Posterior cingulate gyrus (tissue), 11 donors: Measurements from ENCODE around the gene STX19.
"Not testable (repeated sequence)": the region's sequence is repeated elsewhere in the genome, so short reads cannot be mapped to it uniquely, and the experiment has no call there.

Experiments used
- DNase-seq, 10 donors: peaks; one replicate each; pipeline versions ENCODE4 v3.0.0 to v3.0.0-alpha.2; 2020 to 2021; ENCODE audit warnings: mixed read lengths in 3 of 10
- intact Hi-C: fragments of 100-400 bp; cut with DNase I; formaldehyde crosslinking; loops from one replicate; pipeline ENCODE4 v1.15.1; 2023

The STX19 gene

DNA sequence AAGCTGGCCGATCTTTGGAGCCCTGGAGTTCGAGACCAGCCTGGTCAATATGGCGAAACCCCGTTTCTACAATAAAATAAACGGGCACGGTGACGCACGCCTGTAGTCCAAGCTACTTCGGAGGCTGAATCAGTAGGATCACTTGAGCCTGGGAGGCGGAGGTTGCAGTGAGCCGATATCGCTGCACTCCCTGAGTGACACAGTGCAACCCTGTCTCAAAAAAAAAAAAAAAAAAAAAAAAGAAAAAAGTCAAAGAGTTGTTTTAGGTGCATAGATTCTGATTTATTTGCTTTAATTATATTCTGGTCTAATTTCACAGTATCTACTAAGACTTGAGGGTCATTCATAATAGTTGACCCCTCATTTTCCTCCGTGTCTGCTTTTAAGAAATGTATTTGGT is 46.7 kb downstream of the STX19 start:
- intact Hi-C loops: no loop called here
- no peak for DNase-seq

DNA sequence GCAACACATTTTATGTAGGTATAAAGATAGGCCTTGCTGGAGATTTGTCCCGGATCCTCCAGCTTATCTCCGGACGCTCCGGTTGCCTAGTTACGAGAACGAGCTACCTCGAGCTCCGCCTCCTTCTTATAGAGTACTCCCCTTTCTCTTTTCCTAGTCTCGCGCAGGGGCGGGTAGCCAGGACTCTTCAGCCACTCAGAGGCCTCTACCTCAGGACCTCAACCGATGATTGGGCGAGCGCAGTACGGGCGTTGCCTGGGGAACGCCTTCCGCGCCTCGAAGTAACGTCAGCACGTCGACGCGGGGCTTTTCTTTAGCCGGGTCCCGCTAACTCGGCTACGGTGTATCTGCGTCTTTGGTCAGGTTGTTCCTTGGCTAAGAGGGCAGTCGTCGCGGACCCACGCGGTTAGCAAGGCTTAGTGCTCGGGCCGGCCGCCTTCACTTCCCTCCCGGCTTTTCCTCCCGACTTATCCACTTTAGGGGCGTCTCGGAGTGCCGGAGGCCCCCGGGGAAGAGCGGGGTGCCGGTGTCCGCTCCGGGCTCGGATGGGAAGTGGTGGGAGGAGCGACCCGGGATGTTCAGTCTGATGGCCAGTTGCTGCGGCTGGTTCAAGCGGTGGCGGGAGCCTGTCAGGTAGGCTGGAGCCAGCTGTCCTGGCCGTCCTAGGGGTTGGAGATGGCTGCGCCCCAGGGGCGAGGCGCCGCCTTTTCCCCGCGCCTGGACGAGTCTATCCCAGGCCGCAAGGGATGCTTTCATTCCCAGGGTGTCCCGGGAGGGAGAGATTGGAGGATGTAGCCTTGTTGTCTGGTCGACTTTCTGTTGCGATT is 48.3 kb downstream of the STX19 start, which contains the start of gene ARL13B:
Gene ARL13B (plus strand): TSS at position 306 of the 827 bp plus-strand sequence. CDS start 269 bp downstream, at position 575.
- intact Hi-C loops: no loop called here
- DNase-seq: peak; percentile 92 to 100 (median 98)

DNA sequence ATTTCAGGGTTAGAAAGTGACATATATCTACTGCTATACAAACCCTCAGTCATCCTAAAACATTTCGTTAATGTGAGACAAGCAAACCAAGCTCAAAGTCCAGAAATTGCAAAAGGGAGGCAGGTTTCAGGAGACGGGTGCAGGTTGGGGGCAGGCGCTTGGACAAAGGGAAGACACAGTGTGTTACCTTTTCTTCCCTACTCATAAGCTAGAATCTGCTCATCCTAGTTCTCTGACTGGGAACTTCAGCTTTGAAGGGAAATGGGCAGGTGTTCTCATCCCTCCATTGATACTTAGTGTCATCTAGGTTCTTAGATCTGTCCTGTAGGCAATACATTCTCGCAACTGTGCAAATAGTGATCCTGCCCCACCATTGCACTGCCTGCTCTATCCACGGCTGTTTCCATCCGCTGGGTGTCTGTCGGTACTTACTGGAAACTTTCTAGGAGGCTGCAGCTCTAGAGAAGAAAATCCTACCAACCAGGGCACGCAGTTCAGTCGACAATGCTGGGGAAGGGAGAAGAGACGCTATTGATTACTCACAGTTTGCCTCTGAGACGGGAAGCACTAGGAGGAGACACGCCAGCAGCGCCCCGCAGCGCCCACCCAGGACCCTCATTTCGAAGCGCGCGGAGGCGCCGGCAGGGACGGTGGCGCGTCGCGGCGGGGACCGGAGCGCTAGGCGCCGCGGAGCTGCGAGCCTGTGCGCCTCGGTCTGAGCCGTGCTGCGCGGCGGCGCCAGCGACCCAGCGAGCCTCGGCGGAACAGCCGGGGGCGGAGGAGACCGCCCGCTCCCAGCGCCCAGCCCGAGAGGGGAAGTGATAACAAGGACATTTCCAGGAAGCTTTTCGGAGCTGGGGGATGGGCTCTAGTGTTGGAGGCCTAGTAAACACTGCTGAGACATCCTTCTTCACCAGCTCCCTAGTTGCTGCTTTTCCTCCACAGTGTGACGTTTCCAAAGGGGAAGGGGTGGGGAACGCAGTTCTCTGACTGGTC is 55.0 kb downstream of the STX19 start, which contains the start of gene PROS1:
Gene PROS1 (minus strand): TSS at position 766 of the 996 bp plus-strand sequence. CDS start 147 bp downstream, at position 619.
- intact Hi-C loops: no loop called here
- DNase-seq: peak; percentile 46 to 94 (median 64)

DNA sequence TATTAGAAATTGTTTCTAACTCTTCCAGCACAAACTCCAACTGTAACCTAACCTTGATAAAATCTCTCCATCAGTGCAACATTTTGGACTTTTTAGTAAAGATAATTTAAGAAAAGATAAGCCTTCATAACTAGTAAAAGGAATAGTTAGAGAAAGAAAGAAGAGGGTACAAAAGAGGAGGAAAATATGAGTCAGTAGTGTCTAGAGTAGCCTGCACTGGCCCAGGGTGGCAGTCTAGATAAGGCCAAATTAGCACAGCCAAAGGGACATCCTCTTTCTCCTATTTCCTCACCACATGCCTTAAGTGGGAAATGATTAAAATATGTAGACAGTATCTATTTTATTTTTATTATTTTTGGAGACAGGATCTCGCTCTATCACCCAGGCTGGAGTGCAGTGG is 58.4 kb downstream of the STX19 start:
- intact Hi-C loops: no loop called here
- no peak for DNase-seq

DNA sequence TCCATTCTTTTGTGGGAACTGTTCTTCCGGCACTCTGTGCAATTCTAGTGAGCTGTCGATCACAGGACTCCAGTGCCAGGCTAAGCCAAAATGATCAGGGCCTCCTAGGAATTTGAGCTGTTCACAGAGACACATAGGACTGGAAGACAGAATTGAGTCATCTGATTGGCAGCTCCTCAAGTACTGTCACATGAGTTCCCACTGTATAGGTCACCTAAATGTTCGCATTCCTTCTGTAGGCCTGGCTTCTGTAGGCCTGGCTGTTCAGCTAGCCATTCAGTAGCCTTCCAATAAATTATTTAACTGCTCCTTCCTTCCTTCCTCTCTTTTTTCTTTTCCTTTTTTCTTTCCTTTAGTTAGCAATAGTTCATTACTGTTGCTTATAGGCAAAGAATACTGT is 59.0 kb downstream of the STX19 start:
- no peak for DNase-seq
- intact Hi-C loops: no loop called here

GRCh38 chr3:93965106-93965505 is 63.3 kb downstream of the STX19 start:
- DNase-seq, intact Hi-C loops: not testable (repeated sequence)
